Measurements from ENCODE around the gene TECR. TPM values are rescaled to one million over a fixed set of nuclear protein-coding genes. Genes with fewer than 3 reads are reported as not detected.
"Not testable (repeated sequence)": the region's sequence is repeated elsewhere in the genome, so short reads cannot be mapped to it uniquely, and the experiment has no call there.

The TECR gene
- total and polyA plus RNA-seq, 7 experiments from 2014 or later = 123 to 325 (median 207) TPM

DNA sequence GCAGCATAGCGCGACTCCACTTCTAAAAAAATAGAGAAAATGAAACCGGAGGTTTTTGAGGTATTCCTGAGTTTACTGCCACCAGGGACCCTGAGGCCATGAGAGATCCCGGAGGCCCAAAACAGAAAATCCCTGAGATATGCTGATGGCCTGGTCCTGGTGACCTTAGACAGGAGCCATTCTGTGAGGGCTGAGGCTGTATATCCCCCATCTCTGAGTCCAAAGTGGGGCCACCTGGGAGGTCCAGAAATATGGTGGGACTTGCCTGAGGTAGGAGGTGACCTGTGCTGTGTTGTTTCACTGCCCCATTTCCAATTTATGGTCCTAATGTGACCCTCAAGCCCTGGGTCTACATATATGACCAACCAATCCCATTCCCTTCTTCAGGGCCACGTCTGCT, 55.0 kb downstream of the TECR start:
- H3K4me3 ChIP-seq (ENCODE audit: low read length) = not testable (repeated sequence)

GRCh38 chr19:14585187-14585586, 55.8 kb downstream of the TECR start:
- POLR2A ChIA-PET; H3K36me3 Mint-ChIP-seq; H3K4me3 Mint-ChIP-seq; H3K27me3 Mint-ChIP-seq; H3K4me3 ChIP-seq (ENCODE audit: low read length); H3K27ac ChIP-seq (ENCODE audit: low read depth, low read length); H3K9me3 Mint-ChIP-seq; H3K36me3 ChIP-seq (ENCODE audit: control insufficient read depth in 2 of 3, insufficient read depth in 3 of 3, low read length in 3 of 3); H3K9me3 ChIP-seq (ENCODE audit: control insufficient read depth in 2 of 3, low read length in 3 of 3); CTCF ChIA-PET; H3K4me1 Mint-ChIP-seq; H3K27ac Mint-ChIP-seq; H3K27me3 ChIP-seq (ENCODE audit: control insufficient read depth in 2 of 2, insufficient read depth in 2 of 2, low read length in 2 of 2); H3K4me1 ChIP-seq (ENCODE audit: control insufficient read depth in 2 of 2, insufficient read depth in 2 of 2, low read length in 2 of 2); intact Hi-C loops (cut with micrococcal nuclease): not testable (repeated sequence)
- DNase-seq = peak in 1 of 9 donors; percentile 38
- peak; percentile 86 for ATAC-seq

More for the DNA sequence above, 55.0 kb downstream of the TECR start:
- CTCF ChIA-PET; POLR2A ChIA-PET; H3K4me1 ChIP-seq (ENCODE audit: control insufficient read depth in 2 of 2, insufficient read depth in 2 of 2, low read length in 2 of 2); ATAC-seq; H3K9me3 ChIP-seq (ENCODE audit: control insufficient read depth in 2 of 3, low read length in 3 of 3); H3K4me1 Mint-ChIP-seq; intact Hi-C loops (cut with micrococcal nuclease); H3K36me3 ChIP-seq (ENCODE audit: control insufficient read depth in 2 of 3, insufficient read depth in 3 of 3, low read length in 3 of 3); H3K9me3 Mint-ChIP-seq; H3K27ac Mint-ChIP-seq; H3K36me3 Mint-ChIP-seq; H3K27ac ChIP-seq (ENCODE audit: low read depth, low read length); H3K27me3 ChIP-seq (ENCODE audit: control insufficient read depth in 2 of 2, insufficient read depth in 2 of 2, low read length in 2 of 2); H3K27me3 Mint-ChIP-seq; DNase-seq: not testable (repeated sequence)
- H3K4me3 Mint-ChIP-seq = peak overlapping the region in 1 of 10 donors; percentile 34

DNA sequence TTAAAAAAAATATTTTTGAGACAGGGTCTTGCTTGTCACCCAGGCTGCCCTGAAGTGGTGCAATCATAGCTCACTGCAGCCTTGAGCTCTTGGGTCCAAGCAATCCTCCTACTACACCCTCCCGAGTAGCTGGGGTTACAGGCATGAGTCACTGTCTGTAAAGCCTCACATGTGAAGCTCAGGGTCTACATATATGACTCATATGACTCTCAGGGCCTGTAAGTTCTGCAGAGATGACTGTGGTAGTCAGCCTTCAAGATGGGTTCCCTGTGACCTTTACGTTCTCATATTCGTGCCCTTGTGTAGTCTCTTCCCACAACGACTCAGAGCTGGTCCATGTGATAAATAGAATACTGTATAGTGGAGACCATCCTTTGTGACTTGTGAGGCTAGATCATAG, 60.0 kb downstream of the TECR start:
- not testable (repeated sequence) for H3K27ac Mint-ChIP-seq

DNA sequence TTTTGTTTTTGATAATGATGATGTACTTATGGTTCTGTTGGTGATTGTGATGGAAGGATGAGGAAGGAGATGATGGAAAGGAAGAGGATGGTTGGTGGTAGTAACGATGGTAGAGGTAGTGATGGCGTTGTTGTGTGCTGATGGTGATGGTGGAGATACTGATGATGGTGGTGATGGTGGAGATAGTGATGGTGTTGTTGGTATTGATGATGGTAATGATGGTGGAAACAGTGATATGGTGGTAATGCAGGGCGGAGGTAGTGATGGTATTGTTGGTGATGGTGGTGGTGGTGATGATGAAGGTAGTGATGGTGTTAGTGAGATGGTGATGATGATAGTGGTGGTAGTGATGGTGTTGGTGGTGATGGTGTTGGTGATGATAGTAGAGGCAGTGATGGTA, 66.2 kb downstream of the TECR start:
- H3K4me3 Mint-ChIP-seq = no peak overlapping the region
- POLR2A ChIA-PET = no interaction called here
- Histone ChIP-seq H3K27me3 (ENCODE audit: control insufficient read depth in 2 of 2, insufficient read depth in 2 of 2, low read length in 2 of 2) (no peaks in the 10 kb centered on the region), H3K27ac (ENCODE audit: low read depth, low read length) (no peak overlapping the region), H3K36me3 (ENCODE audit: control insufficient read depth in 2 of 3, insufficient read depth in 3 of 3, low read length in 3 of 3) (no peaks in the 10 kb centered on the region), H3K4me3 (ENCODE audit: low read length) (no peak overlapping the region), H3K4me1 (ENCODE audit: control insufficient read depth in 2 of 2, insufficient read depth in 2 of 2, low read length in 2 of 2) (no peaks in the 10 kb centered on the region), H3K9me3 (ENCODE audit: control insufficient read depth in 2 of 3, low read length in 3 of 3) (no peaks in the 10 kb centered on the region)
- CTCF ChIA-PET = no interaction called here
- peaks cover 3 to 12% (median 6%) of the 10 kb centered on the region in 11 donors for H3K9me3 Mint-ChIP-seq
- H3K27me3 Mint-ChIP-seq = peaks cover 0 to 22% (median 11%) of the 10 kb centered on the region in 5 donors
- H3K36me3 Mint-ChIP-seq = peaks cover 0 to 12% (median 4%) of the 10 kb centered on the region in 5 donors
- no peaks in the 10 kb centered on the region for H3K4me1 Mint-ChIP-seq
- intact Hi-C loops (cut with micrococcal nuclease) = no loop called here
- no peak for ATAC-seq
- no peak for DNase-seq
- peak overlapping the region in 2 of 9 donors; percentile 14 to 72 for H3K27ac Mint-ChIP-seq

More for the DNA sequence above, 60.0 kb downstream of the TECR start:
- intact Hi-C loops (cut with micrococcal nuclease); H3K27ac ChIP-seq (ENCODE audit: low read depth, low read length); H3K9me3 Mint-ChIP-seq; H3K27me3 Mint-ChIP-seq; H3K4me3 ChIP-seq (ENCODE audit: low read length); H3K4me1 ChIP-seq (ENCODE audit: control insufficient read depth in 2 of 2, insufficient read depth in 2 of 2, low read length in 2 of 2); POLR2A ChIA-PET; CTCF ChIA-PET; H3K9me3 ChIP-seq (ENCODE audit: control insufficient read depth in 2 of 3, low read length in 3 of 3); H3K36me3 ChIP-seq (ENCODE audit: control insufficient read depth in 2 of 3, insufficient read depth in 3 of 3, low read length in 3 of 3); H3K36me3 Mint-ChIP-seq; DNase-seq; H3K4me3 Mint-ChIP-seq; H3K4me1 Mint-ChIP-seq; H3K27me3 ChIP-seq (ENCODE audit: control insufficient read depth in 2 of 2, insufficient read depth in 2 of 2, low read length in 2 of 2): not testable (repeated sequence)
- peak; percentile 53 for ATAC-seq

GRCh38 chr19:14599548-14600147, 70.3 kb downstream of the TECR start:
- intact Hi-C loops (cut with micrococcal nuclease) = no loop called here
- no peak overlapping the region for H3K4me3 ChIP-seq (ENCODE audit: low read length)
- ChIA-PET POLR2A (no interaction called here), CTCF (no interaction called here)
- H3K9me3 ChIP-seq (ENCODE audit: control insufficient read depth in 2 of 3, low read length in 3 of 3) = no peaks in the 10 kb centered on the region
- no peak overlapping the region for H3K27ac ChIP-seq (ENCODE audit: low read depth, low read length)
- DNase-seq (no peak), ATAC-seq (no peak)
- Mint-ChIP-seq H3K4me3 (no peak overlapping the region), H3K4me1 (peaks cover 0 to 8% (median 5%) of the 10 kb centered on the region in 7 donors), H3K9me3 (peaks cover 4 to 14% (median 8%) of the 10 kb centered on the region in 11 donors), H3K27ac (no peak overlapping the region), H3K36me3 (peaks cover 0 to 9% (median 4%) of the 10 kb centered on the region in 5 donors), H3K27me3 (peaks cover 0 to 16% (median 7%) of the 10 kb centered on the region in 5 donors)
- no peaks in the 10 kb centered on the region for H3K36me3 ChIP-seq (ENCODE audit: control insufficient read depth in 2 of 3, insufficient read depth in 3 of 3, low read length in 3 of 3)
- no peaks in the 10 kb centered on the region for H3K27me3 ChIP-seq (ENCODE audit: control insufficient read depth in 2 of 2, insufficient read depth in 2 of 2, low read length in 2 of 2)
- H3K4me1 ChIP-seq (ENCODE audit: control insufficient read depth in 2 of 2, insufficient read depth in 2 of 2, low read length in 2 of 2) = no peaks in the 10 kb centered on the region

- DNase-seq = no peak
- H3K4me3 ChIP-seq (ENCODE audit: low read length) = no peak overlapping the region
Measured at GRCh38 chr19:14603990-14604387, 74.6 kb downstream of the TECR start.

GRCh38 chr19:14606627-14607026, 77.2 kb downstream of the TECR start:
- H3K4me3 Mint-ChIP-seq = no peak overlapping the region
- ATAC-seq = no peak
- no peaks in the 10 kb centered on the region for H3K9me3 ChIP-seq (ENCODE audit: control insufficient read depth in 2 of 3, low read length in 3 of 3)
- intact Hi-C loops (cut with micrococcal nuclease) = no loop called here
- no peak overlapping the region for H3K4me3 ChIP-seq (ENCODE audit: low read length)
- H3K4me1 Mint-ChIP-seq = peaks cover 0 to 8% (median 5%) of the 10 kb centered on the region in 7 donors
- H3K27me3 Mint-ChIP-seq = peaks cover 0 to 4% (median 0%) of the 10 kb centered on the region in 5 donors
- no peak for DNase-seq
- H3K27me3 ChIP-seq (ENCODE audit: control insufficient read depth in 2 of 2, insufficient read depth in 2 of 2, low read length in 2 of 2) = no peaks in the 10 kb centered on the region
- POLR2A ChIA-PET = no interaction called here
- H3K27ac ChIP-seq (ENCODE audit: low read depth, low read length) = no peak overlapping the region
- H3K27ac Mint-ChIP-seq = no peak overlapping the region
- H3K9me3 Mint-ChIP-seq = peaks cover 0 to 7% (median 0%) of the 10 kb centered on the region in 11 donors
- no peaks in the 10 kb centered on the region for H3K4me1 ChIP-seq (ENCODE audit: control insufficient read depth in 2 of 2, insufficient read depth in 2 of 2, low read length in 2 of 2)
- no peaks in the 10 kb centered on the region for H3K36me3 ChIP-seq (ENCODE audit: control insufficient read depth in 2 of 3, insufficient read depth in 3 of 3, low read length in 3 of 3)
- CTCF ChIA-PET = no interaction called here
- no peaks in the 10 kb centered on the region for H3K36me3 Mint-ChIP-seq

More at GRCh38 chr19:14603990-14604387, 74.6 kb downstream of the TECR start:
- peak; percentile 42 for ATAC-seq
- Mint-ChIP-seq H3K4me1 (peaks cover 0 to 8% (median 5%) of the 10 kb centered on the region in 7 donors), H3K4me3 (no peak overlapping the region), H3K9me3 (peaks cover 0 to 7% (median 0%) of the 10 kb centered on the region in 11 donors), H3K27me3 (peaks cover 0 to 4% (median 0%) of the 10 kb centered on the region in 5 donors), H3K36me3 (no peaks in the 10 kb centered on the region), H3K27ac (no peak overlapping the region)
- no peaks in the 10 kb centered on the region for H3K9me3 ChIP-seq (ENCODE audit: control insufficient read depth in 2 of 3, low read length in 3 of 3)
- H3K27ac ChIP-seq (ENCODE audit: low read depth, low read length) = no peak overlapping the region
- POLR2A ChIA-PET = no interaction called here
- H3K36me3 ChIP-seq (ENCODE audit: control insufficient read depth in 2 of 3, insufficient read depth in 3 of 3, low read length in 3 of 3) = no peaks in the 10 kb centered on the region
- H3K27me3 ChIP-seq (ENCODE audit: control insufficient read depth in 2 of 2, insufficient read depth in 2 of 2, low read length in 2 of 2) = no peaks in the 10 kb centered on the region
- CTCF ChIA-PET = interaction anchor here (0.7 kb wide), 1 partner anchor 444 kb away, joined by 4 read pairs; no protein-coding TSS in a partner anchor
- intact Hi-C loops (cut with micrococcal nuclease) = no loop called here
- no peaks in the 10 kb centered on the region for H3K4me1 ChIP-seq (ENCODE audit: control insufficient read depth in 2 of 2, insufficient read depth in 2 of 2, low read length in 2 of 2)

All from naive thymus-derived CD4-positive, alpha-beta T cell (primary cell).